ENCODE data around the gene RSU1.
"Not testable (repeated sequence)": the region's sequence is repeated elsewhere in the genome, so short reads cannot be mapped to it uniquely, and the experiment has no call there.

Gene RSU1

GRCh38 chr10:16768702-16769101 is 48.5 kb downstream of the RSU1 start:
- no peak overlapping the region for H2AFZ ChIP-seq (ENCODE audit: low read depth, low read length)
- H3K4me3 ChIP-seq (ENCODE audit: low read length): no peak overlapping the region
- no peaks in the 10 kb centered on the region for H3K4me1 ChIP-seq (ENCODE audit: insufficient read depth, low read length)
- no peaks in the 10 kb centered on the region for H3K27me3 ChIP-seq (ENCODE audit: insufficient read depth, low read length)
- no peaks in the 10 kb centered on the region for H3K36me3 ChIP-seq (ENCODE audit: insufficient read depth, low read length)
- H3K9me3 ChIP-seq (ENCODE audit: low read length): no peaks in the 10 kb centered on the region

GRCh38 chr10:16765509-16766375 is 51.5 kb downstream of the RSU1 start:
- Histone ChIP-seq H3K36me3 (ENCODE audit: insufficient read depth, low read length) (no peaks in the 10 kb centered on the region), H3K4me1 (ENCODE audit: insufficient read depth, low read length) (no peaks in the 10 kb centered on the region), H3K27me3 (ENCODE audit: insufficient read depth, low read length) (no peaks in the 10 kb centered on the region), H2AFZ (ENCODE audit: low read depth, low read length) (no peak overlapping the region), H3K9me3 (ENCODE audit: low read length) (no peaks in the 10 kb centered on the region), H3K4me3 (ENCODE audit: low read length) (no peak overlapping the region)

DNA sequence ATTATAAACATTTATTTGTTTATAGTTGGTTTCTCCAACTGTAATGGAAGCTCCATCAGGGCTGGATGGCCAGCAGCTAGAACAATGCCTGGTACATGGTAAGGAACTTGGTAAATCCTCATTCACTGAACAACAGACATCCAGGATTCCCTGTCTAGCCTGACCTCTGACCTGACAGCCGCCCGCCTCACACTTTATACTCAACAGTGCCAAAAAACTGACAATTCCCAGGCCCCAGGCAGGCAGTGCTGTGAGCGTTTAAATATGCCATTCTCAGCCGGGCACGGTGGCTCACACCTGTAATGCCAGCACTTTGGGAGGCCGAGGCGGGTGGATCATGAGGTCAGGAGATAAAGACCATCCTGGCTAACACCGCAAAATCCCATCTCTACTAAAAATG is 55.9 kb downstream of the RSU1 start:
- Histone ChIP-seq H3K27me3 (ENCODE audit: insufficient read depth, low read length) (no peaks in the 10 kb centered on the region), H3K4me3 (ENCODE audit: low read length) (no peak overlapping the region), H3K36me3 (ENCODE audit: insufficient read depth, low read length) (no peaks in the 10 kb centered on the region), H3K4me1 (ENCODE audit: insufficient read depth, low read length) (no peaks in the 10 kb centered on the region), H2AFZ (ENCODE audit: low read depth, low read length) (no peak overlapping the region), H3K9me3 (ENCODE audit: low read length) (peaks cover 3% of the 10 kb centered on the region)

DNA sequence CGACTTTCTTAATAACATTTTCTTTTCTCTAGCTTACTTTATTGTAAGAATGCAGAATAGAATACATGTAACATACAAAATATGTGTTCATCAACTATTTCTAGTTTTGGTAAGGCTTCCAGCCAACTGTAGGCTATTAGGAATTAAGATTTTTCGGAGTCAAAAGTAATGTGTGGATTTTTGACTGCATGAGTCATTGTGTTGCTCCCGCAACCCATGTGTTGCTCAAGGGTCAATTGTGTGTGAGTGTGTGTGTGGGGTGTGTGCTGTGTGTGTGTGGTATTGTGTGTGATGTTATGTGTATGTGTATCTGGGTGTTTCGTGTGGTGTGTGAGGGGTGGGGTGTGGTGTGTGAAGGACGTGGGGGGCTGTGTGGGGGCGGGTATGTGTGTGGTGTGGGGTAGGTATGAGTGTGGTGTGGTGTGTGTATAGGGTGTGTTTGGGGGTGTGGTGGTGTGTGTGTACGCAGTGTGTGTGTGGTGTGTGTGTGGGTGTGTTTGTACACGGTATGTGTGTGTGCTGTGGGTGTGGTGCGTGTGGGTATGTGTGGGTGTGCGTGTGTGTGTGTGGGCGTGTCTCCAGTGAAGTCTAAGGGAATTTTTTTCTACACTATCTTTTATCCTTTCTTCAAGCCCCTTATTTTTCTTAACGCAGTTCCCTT is 60.5 kb downstream of the RSU1 start:
- H2AFZ ChIP-seq (ENCODE audit: low read depth, low read length): no peak overlapping the region
- H3K4me3 ChIP-seq (ENCODE audit: low read length): no peak overlapping the region
- H3K27me3 ChIP-seq (ENCODE audit: insufficient read depth, low read length): no peaks in the 10 kb centered on the region
- no peaks in the 10 kb centered on the region for H3K4me1 ChIP-seq (ENCODE audit: insufficient read depth, low read length)
- peaks cover 3% of the 10 kb centered on the region for H3K9me3 ChIP-seq (ENCODE audit: low read length)
- H3K36me3 ChIP-seq (ENCODE audit: insufficient read depth, low read length): no peaks in the 10 kb centered on the region

- Histone ChIP-seq H3K4me1 (ENCODE audit: insufficient read depth, low read length) (no peaks in the 10 kb centered on the region), H3K36me3 (ENCODE audit: insufficient read depth, low read length) (no peaks in the 10 kb centered on the region), H3K9me3 (ENCODE audit: low read length) (peaks cover 3% of the 10 kb centered on the region), H2AFZ (ENCODE audit: low read depth, low read length) (no peak overlapping the region), H3K27me3 (ENCODE audit: insufficient read depth, low read length) (no peaks in the 10 kb centered on the region), H3K4me3 (ENCODE audit: low read length) (no peak overlapping the region)
Observed at GRCh38 chr10:16754765-16755164, 62.5 kb downstream of the RSU1 start.

- H3K4me1 ChIP-seq (ENCODE audit: insufficient read depth, low read length); H3K4me3 ChIP-seq (ENCODE audit: low read length); H2AFZ ChIP-seq (ENCODE audit: low read depth, low read length); H3K27me3 ChIP-seq (ENCODE audit: insufficient read depth, low read length); H3K9me3 ChIP-seq (ENCODE audit: low read length); H3K36me3 ChIP-seq (ENCODE audit: insufficient read depth, low read length): not testable (repeated sequence)
Observed at GRCh38 chr10:16752849-16753248, 64.4 kb downstream of the RSU1 start.

- no peaks in the 10 kb centered on the region for H3K4me1 ChIP-seq (ENCODE audit: insufficient read depth, low read length)
- H3K36me3 ChIP-seq (ENCODE audit: insufficient read depth, low read length): no peaks in the 10 kb centered on the region
Observed at GRCh38 chr10:16752099-16752498, 65.1 kb downstream of the RSU1 start.

DNA sequence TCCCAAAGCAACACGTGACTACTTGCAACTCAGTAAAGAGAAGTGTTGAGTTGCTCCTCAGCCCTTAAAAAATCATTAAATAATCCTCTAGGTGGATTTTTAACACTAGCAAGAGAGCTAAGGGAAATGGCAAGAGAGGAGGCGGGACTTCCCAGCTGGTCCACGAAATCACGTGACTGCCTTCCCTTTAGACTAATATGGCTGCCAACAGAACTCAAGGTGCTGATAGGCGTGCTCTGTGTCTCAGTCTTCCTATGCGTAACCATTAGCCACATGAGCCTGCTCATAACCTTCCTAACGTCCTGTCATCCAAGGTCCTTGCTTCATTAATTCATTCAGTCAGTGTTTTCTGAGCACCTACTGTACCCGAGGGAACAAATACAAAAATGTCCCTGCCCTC is 66.0 kb downstream of the RSU1 start:
- Histone ChIP-seq H3K36me3 (ENCODE audit: insufficient read depth, low read length) (no peaks in the 10 kb centered on the region), H3K9me3 (ENCODE audit: low read length) (no peaks in the 10 kb centered on the region), H3K4me3 (ENCODE audit: low read length) (no peak overlapping the region), H2AFZ (ENCODE audit: low read depth, low read length) (no peak overlapping the region), H3K27me3 (ENCODE audit: insufficient read depth, low read length) (no peaks in the 10 kb centered on the region), H3K4me1 (ENCODE audit: insufficient read depth, low read length) (no peaks in the 10 kb centered on the region)

More at GRCh38 chr10:16752099-16752498, 65.1 kb downstream of the RSU1 start:
- no peaks in the 10 kb centered on the region for H3K9me3 ChIP-seq (ENCODE audit: low read length)
- no peak overlapping the region for H3K4me3 ChIP-seq (ENCODE audit: low read length)
- H2AFZ ChIP-seq (ENCODE audit: low read depth, low read length): no peak overlapping the region
- H3K27me3 ChIP-seq (ENCODE audit: insufficient read depth, low read length): no peaks in the 10 kb centered on the region

DNA sequence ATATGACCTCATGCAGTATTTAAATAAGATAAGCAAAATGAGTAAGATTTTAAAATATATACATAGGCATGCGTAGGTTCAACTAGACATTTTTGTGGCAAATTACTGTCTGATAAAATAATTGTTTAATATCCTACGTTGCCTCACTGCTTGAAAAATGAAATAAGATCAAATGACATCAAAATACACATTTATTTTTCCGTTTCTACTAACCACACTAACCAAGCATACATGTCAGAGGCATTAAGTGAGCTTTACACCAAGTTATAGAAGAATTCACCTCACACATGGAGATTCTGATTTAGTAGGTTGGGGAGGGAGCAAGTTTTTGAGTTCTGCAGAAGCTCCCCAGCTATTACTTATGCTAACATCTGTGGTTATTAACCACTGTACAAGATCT is 66.8 kb downstream of the RSU1 start:
- Histone ChIP-seq H3K4me1 (ENCODE audit: insufficient read depth, low read length) (no peaks in the 10 kb centered on the region), H3K27me3 (ENCODE audit: insufficient read depth, low read length) (no peaks in the 10 kb centered on the region), H3K4me3 (ENCODE audit: low read length) (no peak overlapping the region), H2AFZ (ENCODE audit: low read depth, low read length) (no peak overlapping the region), H3K36me3 (ENCODE audit: insufficient read depth, low read length) (no peaks in the 10 kb centered on the region), H3K9me3 (ENCODE audit: low read length) (no peaks in the 10 kb centered on the region)

DNA sequence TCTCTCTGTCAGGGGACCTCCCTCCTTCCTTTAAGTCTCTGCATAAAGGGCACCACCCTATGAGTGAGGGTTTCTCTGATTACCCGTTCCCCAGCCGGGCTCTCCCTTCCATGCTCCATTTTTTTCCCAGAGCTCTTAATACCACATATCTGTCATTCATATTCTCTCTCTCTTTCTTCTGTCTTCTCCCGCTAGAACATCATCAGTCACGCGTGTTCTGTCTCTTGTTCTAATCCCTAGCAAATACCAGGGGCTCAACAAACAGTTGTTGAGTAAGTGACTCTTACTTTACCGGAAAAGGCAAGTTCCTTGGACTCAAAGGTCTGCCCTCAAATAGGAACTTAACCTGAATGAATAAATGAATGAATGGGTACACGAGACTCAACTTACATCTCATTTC is 68.5 kb downstream of the RSU1 start:
- Histone ChIP-seq H3K27me3 (ENCODE audit: insufficient read depth, low read length) (no peaks in the 10 kb centered on the region), H2AFZ (ENCODE audit: low read depth, low read length) (no peak overlapping the region), H3K4me1 (ENCODE audit: insufficient read depth, low read length) (no peaks in the 10 kb centered on the region), H3K36me3 (ENCODE audit: insufficient read depth, low read length) (no peaks in the 10 kb centered on the region), H3K9me3 (ENCODE audit: low read length) (no peaks in the 10 kb centered on the region), H3K4me3 (ENCODE audit: low read length) (no peak overlapping the region)

GRCh38 chr10:16746856-16747255 is 70.4 kb downstream of the RSU1 start:
- Histone ChIP-seq H3K4me1 (ENCODE audit: insufficient read depth, low read length) (no peaks in the 10 kb centered on the region), H3K27me3 (ENCODE audit: insufficient read depth, low read length) (no peaks in the 10 kb centered on the region), H3K9me3 (ENCODE audit: low read length) (no peaks in the 10 kb centered on the region), H3K4me3 (ENCODE audit: low read length) (no peak overlapping the region), H3K36me3 (ENCODE audit: insufficient read depth, low read length) (no peaks in the 10 kb centered on the region), H2AFZ (ENCODE audit: low read depth, low read length) (no peak overlapping the region)

- H3K4me3 ChIP-seq (ENCODE audit: low read length): no peak overlapping the region
- no peak overlapping the region for H2AFZ ChIP-seq (ENCODE audit: low read depth, low read length)
- H3K9me3 ChIP-seq (ENCODE audit: low read length): no peaks in the 10 kb centered on the region
- H3K36me3 ChIP-seq (ENCODE audit: insufficient read depth, low read length): no peaks in the 10 kb centered on the region
- H3K27me3 ChIP-seq (ENCODE audit: insufficient read depth, low read length): no peaks in the 10 kb centered on the region
- no peaks in the 10 kb centered on the region for H3K4me1 ChIP-seq (ENCODE audit: insufficient read depth, low read length)
Observed at GRCh38 chr10:16745061-16745460, 72.2 kb downstream of the RSU1 start.

- Histone ChIP-seq H3K4me3 (ENCODE audit: low read length) (no peak overlapping the region), H3K4me1 (ENCODE audit: insufficient read depth, low read length) (no peaks in the 10 kb centered on the region), H3K36me3 (ENCODE audit: insufficient read depth, low read length) (no peaks in the 10 kb centered on the region), H3K9me3 (ENCODE audit: low read length) (no peaks in the 10 kb centered on the region), H2AFZ (ENCODE audit: low read depth, low read length) (no peak overlapping the region), H3K27me3 (ENCODE audit: insufficient read depth, low read length) (no peaks in the 10 kb centered on the region)
Observed at GRCh38 chr10:16742165-16742960, 74.9 kb downstream of the RSU1 start.

Data from neuron (in vitro differentiated cells).